Germinal center (tissue), 1 donor: ENCODE results near the gene DDO.
"Not testable (repeated sequence)": the region's sequence is repeated elsewhere in the genome, so short reads cannot be mapped to it uniquely, and the experiment has no call there.

Source experiments
- DNase-seq: peaks from one replicate; pipeline ENCODE4 v3.0.0; 2012; ENCODE audit warnings: mixed read lengths, low spot score

The DDO gene

GRCh38 chr6:110415086-110415916, at the start of gene DDO:
Gene DDO, minus strand, starts transcription at chr6:110415575. Its CDS starts 2,113 bp downstream, at chr6:110413462.
- no peak for DNase-seq

GRCh38 chr6:110462884-110463481, 47.6 kb upstream of the DDO start:
- no peak for DNase-seq

GRCh38 chr6:110461376-110461775, 46.0 kb upstream of the DDO start:
- no peak for DNase-seq

DNA sequence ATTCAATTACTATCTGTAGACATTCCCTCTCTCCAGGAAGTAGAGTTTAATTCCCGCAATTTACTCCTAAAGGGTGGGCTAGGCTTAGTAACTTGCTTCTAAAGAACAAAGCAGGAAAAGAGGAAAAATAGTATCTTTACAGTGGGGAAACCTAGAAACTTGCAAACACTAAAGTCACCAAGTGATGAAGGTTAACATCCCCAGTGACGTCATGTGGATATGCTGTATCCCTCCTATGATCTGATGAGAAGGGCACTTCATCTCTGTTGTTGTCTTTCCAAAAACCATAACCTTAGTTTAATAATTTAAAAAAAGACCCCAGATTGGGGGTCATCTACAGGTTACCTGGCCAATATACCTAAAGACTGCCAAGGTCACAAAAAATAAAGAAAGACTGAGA, 43.8 kb upstream of the DDO start:
- DNase-seq, result no peak

DNA sequence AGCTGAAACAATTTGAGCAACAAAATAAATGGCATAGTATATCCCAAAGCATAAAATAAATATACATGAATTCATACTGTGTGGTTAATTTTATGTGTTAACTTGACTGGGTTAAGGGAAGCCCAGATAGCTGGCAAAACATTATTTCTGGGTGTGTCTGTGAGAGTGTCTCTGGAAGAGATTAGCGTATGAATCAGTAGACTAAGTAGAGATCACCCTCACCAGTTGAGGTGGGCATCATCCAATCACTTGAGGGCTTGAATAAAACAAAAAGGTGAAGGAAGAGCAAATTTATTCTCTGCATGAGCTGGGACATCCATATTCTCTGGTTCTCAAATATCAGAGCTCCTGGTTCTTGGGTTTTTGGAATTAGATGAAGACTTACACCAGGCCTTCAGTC, 43.1 kb upstream of the DDO start:
- no peak for DNase-seq

DNA sequence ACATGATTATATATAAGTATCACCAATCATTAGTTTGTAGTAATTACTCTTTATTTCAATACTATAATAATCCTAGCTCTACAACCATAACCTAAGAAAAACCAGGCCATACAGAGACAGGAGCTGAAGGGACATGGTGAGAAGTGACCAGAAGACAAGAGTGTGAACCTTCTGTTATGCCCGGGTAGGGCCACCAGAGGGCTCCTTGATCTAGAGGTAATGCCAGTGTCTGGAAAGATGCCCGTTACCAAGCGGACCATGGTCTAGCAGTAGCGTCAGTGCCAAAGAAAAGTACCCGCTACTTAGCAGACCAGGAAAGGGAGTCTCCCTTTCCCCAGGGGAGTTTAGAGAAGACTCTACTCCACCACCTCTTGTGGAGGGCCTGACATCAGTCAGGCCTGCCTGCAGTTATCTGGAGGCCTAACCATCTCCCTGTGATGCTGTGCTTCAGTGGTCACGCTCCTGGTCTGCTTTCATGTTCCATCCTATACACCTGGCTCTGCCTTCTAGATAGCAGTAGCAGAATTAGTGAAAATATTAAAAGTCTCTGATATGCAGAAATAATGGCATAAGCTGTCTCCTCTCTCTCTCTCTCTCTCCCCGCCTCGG, 42.3 kb upstream of the DDO start:
- not testable (repeated sequence) for DNase-seq

DNA sequence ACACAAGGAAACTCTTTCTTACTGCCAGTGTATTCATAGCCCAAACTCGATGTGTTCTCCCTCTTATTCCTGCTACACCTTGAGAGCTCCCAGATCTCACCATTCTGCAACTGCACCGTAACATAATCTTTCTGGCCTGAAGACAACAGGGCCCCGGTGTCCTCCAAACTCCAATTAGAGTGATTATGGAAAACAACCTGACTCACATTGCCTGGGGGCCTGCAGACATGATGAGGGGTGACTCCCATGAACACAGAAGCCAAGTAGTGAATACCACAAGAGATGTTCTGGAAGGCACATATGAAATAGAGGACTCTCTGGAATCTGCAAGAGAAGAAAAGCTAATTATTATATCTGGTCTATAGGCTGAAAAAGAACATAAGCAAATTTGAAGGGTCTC, 41.3 kb upstream of the DDO start:
- no peak for DNase-seq

- DNase-seq, result no peak
Measured at GRCh38 chr6:110449541-110449895, 34.1 kb upstream of the DDO start.

GRCh38 chr6:110448846-110449540, 33.6 kb upstream of the DDO start:
- DNase-seq, result no peak

GRCh38 chr6:110447761-110448160, 32.4 kb upstream of the DDO start:
- DNase-seq, result no peak

- no peak for DNase-seq
Measured at GRCh38 chr6:110446405-110446804, 31.0 kb upstream of the DDO start.

GRCh38 chr6:110440026-110440425, 24.7 kb upstream of the DDO start:
- DNase-seq, result no peak

DNA sequence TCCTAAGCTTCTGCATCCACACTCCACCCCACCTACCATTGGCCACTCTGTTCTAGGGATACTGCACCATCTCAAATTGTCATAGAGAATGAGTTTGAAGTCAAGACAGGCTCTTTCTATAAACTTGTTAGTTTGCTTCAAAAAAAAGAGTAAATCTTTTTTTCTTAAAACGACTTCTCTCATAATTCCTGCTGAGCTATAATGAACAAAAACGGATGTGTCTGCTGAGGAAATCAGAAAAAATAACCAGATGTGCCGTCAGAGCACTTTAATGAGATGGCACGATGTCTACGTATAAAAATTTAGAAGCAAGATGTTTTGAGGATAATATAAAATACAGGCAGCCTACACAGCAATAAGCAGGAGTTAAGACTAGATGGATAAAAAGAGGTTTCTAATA, 24.0 kb upstream of the DDO start:
- DNase-seq, result no peak

- DNase-seq, result no peak
Measured at GRCh38 chr6:110434961-110435602, 19.7 kb upstream of the DDO start.

- DNase-seq, result no peak
Measured at GRCh38 chr6:110432285-110432900, 17.0 kb upstream of the DDO start.

GRCh38 chr6:110430741-110431140, 15.4 kb upstream of the DDO start:
- no peak for DNase-seq

DNA sequence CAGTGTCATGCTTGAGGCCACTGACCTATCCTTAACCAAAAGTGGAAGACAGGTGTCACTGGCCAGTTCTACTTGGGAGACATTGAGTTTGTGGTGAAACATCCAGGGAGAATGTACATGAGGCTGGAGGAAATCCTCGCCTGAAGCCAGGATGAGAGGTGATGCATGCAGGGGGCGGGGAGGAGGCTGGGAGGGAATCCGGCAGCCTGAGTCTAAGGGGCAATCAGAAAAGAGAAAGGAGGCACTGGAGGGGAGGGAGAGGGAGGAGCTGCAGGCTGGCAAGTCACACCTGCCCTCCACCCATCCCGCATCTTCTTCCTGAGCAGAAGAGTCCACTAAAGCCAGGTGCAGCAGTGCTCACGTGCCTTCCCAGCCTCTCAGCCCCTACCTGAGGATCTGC, 14.9 kb upstream of the DDO start:
- no peak for DNase-seq

DNA sequence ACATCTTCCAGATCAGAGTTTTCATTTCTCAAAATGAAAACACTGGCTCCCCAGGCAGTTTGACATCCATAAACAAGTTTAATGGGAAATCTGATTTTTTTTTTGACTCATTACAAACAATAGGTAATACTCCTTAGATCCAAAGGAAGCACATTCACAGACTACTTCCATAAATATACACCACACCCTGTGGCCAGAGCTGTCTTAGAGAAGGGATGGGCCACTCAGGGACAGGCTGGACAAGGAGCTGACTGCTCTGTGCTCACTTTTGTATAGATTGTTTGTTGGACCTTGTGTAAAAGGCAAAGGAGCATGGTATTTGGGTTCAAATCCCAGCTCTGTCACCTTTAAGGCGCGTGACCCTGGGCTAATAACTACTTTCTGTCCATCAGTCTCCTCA, 12.8 kb upstream of the DDO start:
- no peak for DNase-seq

DNA sequence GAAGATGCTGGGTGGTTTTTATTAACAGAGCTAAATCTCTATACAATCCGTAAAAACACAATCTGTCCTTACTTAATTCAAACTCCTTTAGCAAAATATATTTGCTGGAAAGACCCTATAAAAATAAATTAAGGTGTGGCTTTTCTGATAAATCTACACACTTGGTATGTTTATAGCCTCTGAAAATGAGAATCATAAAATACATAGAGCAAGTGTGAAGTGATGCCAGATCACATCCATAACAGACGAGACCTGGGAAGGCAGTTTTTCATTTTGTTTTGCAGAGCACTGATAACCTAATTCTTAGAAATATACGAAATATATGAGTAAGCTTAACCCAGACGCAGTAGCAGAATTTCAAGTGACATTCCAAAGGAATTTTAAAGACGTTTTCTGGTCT, 10.4 kb upstream of the DDO start:
- no peak for DNase-seq

- DNase-seq, result no peak
Measured at GRCh38 chr6:110422444-110422822, 7.1 kb upstream of the DDO start.

DNA sequence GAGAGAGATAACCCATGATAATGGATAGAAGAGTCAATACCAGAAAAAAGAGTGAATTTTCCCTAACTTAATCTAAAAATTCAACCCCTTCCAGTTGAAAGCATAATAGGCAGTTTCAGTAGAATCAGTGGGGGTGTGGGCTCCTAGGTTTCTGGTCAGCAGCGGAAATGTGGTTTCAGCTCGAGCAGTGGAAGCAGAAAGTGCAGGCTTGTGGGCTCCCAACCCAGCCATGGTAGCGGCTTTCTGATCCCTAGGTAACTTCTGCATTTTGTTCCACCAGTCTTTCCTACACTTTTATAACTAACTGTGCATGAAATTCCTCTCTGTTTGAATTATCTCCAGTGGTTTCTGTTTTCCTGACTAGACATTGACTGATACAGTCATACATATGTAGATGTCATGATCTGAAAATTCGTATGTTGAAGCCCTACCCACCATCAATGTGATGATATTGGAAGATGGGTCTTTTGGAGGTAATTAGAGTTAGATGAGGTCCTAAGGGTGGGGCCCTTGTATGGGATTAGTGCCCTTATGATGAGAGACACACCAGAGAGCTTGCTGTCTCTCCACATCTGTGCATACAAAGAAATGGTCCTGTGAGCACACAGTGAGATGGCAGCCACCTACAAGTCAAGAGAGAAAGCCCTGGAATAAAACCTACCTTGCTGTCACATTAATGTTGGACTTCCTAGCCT, 6.5 kb upstream of the DDO start:
- DNase-seq, result no peak
